ENCODE results near the gene PNPLA1.

The PNPLA1 gene

GRCh38 chr6:36267731-36268477, 2.0 kb upstream of the PNPLA1 start:
- no peak for TF ChIP-seq CTCF (IDR thresholded peaks at IDR 0.05)

- TF ChIP-seq CTCF (IDR thresholded peaks at IDR 0.05) = no peak
Observed at GRCh38 chr6:36268478-36269275, 1.2 kb upstream of the PNPLA1 start.

GRCh38 chr6:36272234-36272633, 2.4 kb downstream of the PNPLA1 start:
- no peak for TF ChIP-seq CTCF (IDR thresholded peaks at IDR 0.05)

- no peak for TF ChIP-seq CTCF (IDR thresholded peaks at IDR 0.05)
Observed at GRCh38 chr6:36273067-36273466, 3.2 kb downstream of the PNPLA1 start.

- TF ChIP-seq CTCF (IDR thresholded peaks at IDR 0.05) = no peak
Observed at GRCh38 chr6:36273802-36274514, 4.1 kb downstream of the PNPLA1 start.

- no peak for TF ChIP-seq CTCF (IDR thresholded peaks at IDR 0.05)
Observed at GRCh38 chr6:36276581-36277536, 7.0 kb downstream of the PNPLA1 start.
